Heart right ventricle (tissue), 16 donors: ENCODE measurements around the gene RTN4IP1. TPM values are rescaled to one million over a fixed set of nuclear protein-coding genes. Genes with fewer than 3 reads are reported as not detected.
"Not testable (repeated sequence)": the region's sequence is repeated elsewhere in the genome, so short reads cannot be mapped to it uniquely, and the experiment has no call there.

ENCODE experiments used
- ATAC-seq, 8 donors: fragments of 200-7000 bp; cut with Tn5 transposase; one replicate each; pipeline ENCODE4 v1.9.1; 2020; ENCODE audit warnings: mild to moderate bottlenecking in 8 of 8, moderate library complexity in 8 of 8, moderate number of reproducible peaks in 1 of 8
- DNase-seq, 2 donors: peaks; one replicate each; pipeline ENCODE4 v3.0.0-alpha.2; 2020
- H3K27ac ChIP-seq, 10 donors: fragments of 200-600 bp; sonication (generic) in 2 of 10; one replicate each; pipeline versions ENCODE4 v1.5.0 to v1.8.0; 2020 to 2022; ENCODE audit warnings: mild to moderate bottlenecking in 3 of 10
- H3K27me3 ChIP-seq, 7 donors: fragments of 200-600 bp; one replicate each; pipeline ENCODE4 v1.8.0; 2021 to 2022; ENCODE audit warnings: mild to moderate bottlenecking in 2 of 7
- H3K36me3 ChIP-seq, 9 donors: fragments of 200-600 bp; sonication (generic) in 1 of 9; one replicate each; pipeline versions ENCODE4 v1.5.0 to v1.8.0; 2020 to 2022; ENCODE audit warnings: mild to moderate bottlenecking in 2 of 9
- H3K4me1 ChIP-seq, 9 donors: fragments of 200-600 bp; sonication (generic) in 1 of 9; one replicate each; pipeline versions ENCODE4 v1.5.0 to v1.8.0; 2020 to 2022; ENCODE audit warnings: mild to moderate bottlenecking in 4 of 9
- H3K4me3 ChIP-seq, 10 donors: fragments of 200-600 bp; sonication (generic) in 2 of 10; one replicate each; pipeline versions ENCODE4 v1.5.0 to v1.8.0; 2020 to 2022; ENCODE audit warnings: mild to moderate bottlenecking in 7 of 10, moderate library complexity in 2 of 10
- H3K9me3 ChIP-seq, 11 donors: fragments of 200-600 bp in 10 of 11; sonication (generic) in 2 of 11; one replicate each; pipeline versions ENCODE4 v1.5.0 to v1.8.0; 2013 to 2022; ENCODE audit warnings: mild to moderate bottlenecking in 2 of 11, control low read depth in 1 of 11, moderate library complexity in 1 of 11
- CTCF ChIP-seq, 9 donors: fragments of 200-600 bp; sonication (generic) in 2 of 9; IDR thresholded peaks; one replicate each; pipeline versions ENCODE4 v1.5.0 to v1.8.0; 2021 to 2022; ENCODE audit warnings: antibody characterized with exemption in 9 of 9, mild to moderate bottlenecking in 5 of 9, moderate library complexity in 1 of 9
- WGBS, 2 donors: extraction: QIAGEN DNeasy Blood & Tissue Kit; methylation state at CpG; one replicate each; pipeline ENCODE4 v1.1.7; 2013; ENCODE audit warnings: inconsistent platforms in 1 of 2; 5-methylcytosine and 5-hydroxymethylcytosine counted together
- intact Hi-C, 10 donors: fragments of 100-400 bp; cut with DNase I; formaldehyde crosslinking; loops; one replicate each; pipeline versions ENCODE4 v1.11.1 to v1.14.2; 2022
- polyA plus RNA-seq, 2 donors: library from polyadenylated mRNA; stranded (reverse); fragments of 200-250 nt; gene quantifications; one replicate each; pipeline ENCODE4 v1.2.3, GENCODE V29; 2013
- total RNA-seq, 10 donors: library from RNA; stranded (reverse); fragmentation: NEBNext Ultra II Directional in 3 of 10; extraction: Animal tissue kit (Norgen Biotek cat#: 25700) in 3 of 10; gene quantifications; one replicate each; pipeline versions ENCODE4 v1.2.1 to v1.2.4, GENCODE V29; 2021 to 2023
- donor health status: Arrhythmogenic right ventricular cardiomyopathy.
- donor health status: ischemic (EF 13 %, LVEDD 7.1; RV severe dilation, severe dysfunction).
- donor health status: healthy with polysubstance abuse.
- donor health status: DM: no; HTN: yes; CAD: no.
- donor health status: DM: no; HTN: no; CAD: no.
- donor health status: ischemic (EF 25% LVEDD 6.9; RV normal size, moderate dysfunction).
- donor health status: ischemic (EF 25% LVEDD 5.7; RV mildly dilated, moderate dysfunction).
- donor health status: healthy.
- donor health status: DM: yes; HTN: yes; CAD: no.
- donor health status: Ischemic cardiomyopathy.
- donor health status: ischemic (EF 35%, LVEDD 5.7; RV mildly dilated, moderate dysfunction).
- donor health status: nonischemic (EF 11% LVEDD 7.7; RV severe dilation, severe dysfunction).
- donor health status: DM: yes; HTN: yes; CAD: no.
- donor health status: PGD.
- donor health status: ischemic (EF 29% LVEDD 5.4; RV normal size, mild dysfunction).
- donor health status: nonischemic (EF 23%, LVEDD 6.1; RV moderate dilation, normal function).

The RTN4IP1 gene
- total and polyA plus RNA-seq, 12 donors = 8.8 to 23.3 (median 15.5) TPM

- Histone ChIP-seq H3K4me1 (peaks cover 0 to 21% (median 0%) of the 10 kb centered on the region in 9 donors), H3K36me3 (peaks cover 0 to 86% (median 0%) of the 10 kb centered on the region in 9 donors), H3K9me3 (no peaks in the 10 kb centered on the region), H3K27me3 (no peaks in the 10 kb centered on the region), H3K27ac (no peak overlapping the region), H3K4me3 (no peak overlapping the region)
- no peak for TF ChIP-seq CTCF (IDR thresholded peaks at IDR 0.05)
- DNase-seq (no peak), ATAC-seq (peak in 2 of 8 donors; percentile 53 to 73)
- intact Hi-C loops = loop anchor here in 3 of 10 donors (2.0 to 10.0 kb wide), 4 partner anchors 117 to 1130 kb away; no protein-coding TSS in a partner anchor
- 58 to 70% methylated on average over 4 of the region's 4 CpGs for WGBS, 2 donors
Observed at GRCh38 chr6:106564476-106564875, 64.8 kb downstream of the RTN4IP1 start.

GRCh38 chr6:106563614-106564013 lies 65.7 kb downstream of the RTN4IP1 start:
- peak; percentile 17 to 45 for DNase-seq
- Histone ChIP-seq H3K4me3 (no peak overlapping the region), H3K4me1 (peaks cover 0 to 21% (median 0%) of the 10 kb centered on the region in 9 donors), H3K27me3 (no peaks in the 10 kb centered on the region), H3K36me3 (peaks cover 0 to 86% (median 0%) of the 10 kb centered on the region in 9 donors), H3K9me3 (no peaks in the 10 kb centered on the region), H3K27ac (no peak overlapping the region)
- WGBS, 2 donors = 30 to 34% methylated on average over 2 of the region's 2 CpGs
- intact Hi-C loops = loop anchor here in 3 of 10 donors (2.0 to 10.0 kb wide), 4 partner anchors 116 to 1129 kb away; no protein-coding TSS in a partner anchor
- no peak for TF ChIP-seq CTCF (IDR thresholded peaks at IDR 0.05)
- ATAC-seq = peak in 3 of 8 donors; percentile 61 to 65 (median 64)

GRCh38 chr6:106561686-106562405 lies 67.5 kb downstream of the RTN4IP1 start:
- WGBS, 2 donors = 74 to 84% methylated on average over 6 of the region's 6 CpGs
- no peak for DNase-seq
- peak overlapping the region in 1 of 10 donors; percentile 63 for H3K27ac ChIP-seq
- intact Hi-C loops = loop anchor here in 3 of 10 donors (5.0 to 10.0 kb wide), 3 partner anchors 115 to 1127 kb away; no protein-coding TSS in a partner anchor
- H3K9me3 ChIP-seq = no peaks in the 10 kb centered on the region
- TF ChIP-seq CTCF (IDR thresholded peaks at IDR 0.05) = no peak
- H3K4me1 ChIP-seq = peaks cover 0 to 28% (median 0%) of the 10 kb centered on the region in 9 donors
- peaks cover 0 to 83% (median 0%) of the 10 kb centered on the region in 9 donors for H3K36me3 ChIP-seq
- no peak for ATAC-seq
- no peaks in the 10 kb centered on the region for H3K27me3 ChIP-seq
- no peak overlapping the region for H3K4me3 ChIP-seq

- 89 to 90% methylated on average over 7 of the region's 7 CpGs for WGBS, 2 donors
- ATAC-seq (no peak), DNase-seq (no peak)
- Histone ChIP-seq H3K9me3 (no peaks in the 10 kb centered on the region), H3K27me3 (no peaks in the 10 kb centered on the region), H3K4me3 (no peak overlapping the region), H3K27ac (peak overlapping the region in 1 of 10 donors; percentile 63), H3K36me3 (peaks cover 0 to 85% (median 0%) of the 10 kb centered on the region in 9 donors), H3K4me1 (peaks cover 0 to 28% (median 0%) of the 10 kb centered on the region in 9 donors)
- no peak for TF ChIP-seq CTCF (IDR thresholded peaks at IDR 0.05)
- intact Hi-C loops = loop anchor here in 3 of 10 donors (5.0 to 10.0 kb wide), 3 partner anchors 114 to 1126 kb away; no protein-coding TSS in a partner anchor
Observed at GRCh38 chr6:106560996-106561685, 68.2 kb downstream of the RTN4IP1 start.

- H3K9me3 ChIP-seq, DNase-seq, ATAC-seq, H3K27me3 ChIP-seq, H3K4me3 ChIP-seq, H3K27ac ChIP-seq: not testable (repeated sequence)
- intact Hi-C loops = loop anchor here in 4 of 10 donors (5.0 to 10.0 kb wide), 4 partner anchors 112 to 1125 kb away; no protein-coding TSS in a partner anchor
- 95% methylated on average over 5 of the region's 5 CpGs for WGBS, 2 donors
- H3K36me3 ChIP-seq = peaks cover 0 to 87% (median 0%) of the 10 kb centered on the region in 9 donors
- H3K4me1 ChIP-seq = peaks cover 0 to 28% (median 0%) of the 10 kb centered on the region in 9 donors
Observed at GRCh38 chr6:106559659-106560058, 69.6 kb downstream of the RTN4IP1 start.
